GM18867 (cell line): Measurements from ENCODE around the gene KRT77.
"Not testable (repeated sequence)": the region's sequence is repeated elsewhere in the genome, so short reads cannot be mapped to it uniquely, and the experiment has no call there.

ENCODE experiments used
- ATAC-seq: cut with Tn5 transposase; IDR thresholded peaks from one replicate; pipeline ENCODE4 v1.9.1; 2021; ENCODE audit warnings: mild to moderate bottlenecking, moderate library complexity; ENCODE audit not compliant: unreplicated experiment

The KRT77 gene

GRCh38 chr12:52724384-52724783 lies 21.1 kb upstream of the KRT77 start:
- no peak for ATAC-seq

- ATAC-seq, result no peak
Measured at GRCh38 chr12:52722680-52723079, 19.4 kb upstream of the KRT77 start.

- ATAC-seq, result no peak
Measured at GRCh38 chr12:52721838-52722470, 18.6 kb upstream of the KRT77 start.

- no peak for ATAC-seq
Measured at GRCh38 chr12:52720365-52720886, 17.1 kb upstream of the KRT77 start.

GRCh38 chr12:52716061-52716460 lies 12.7 kb upstream of the KRT77 start:
- ATAC-seq, result no peak

GRCh38 chr12:52715416-52715815 lies 12.1 kb upstream of the KRT77 start:
- ATAC-seq, result no peak

GRCh38 chr12:52714887-52715281 lies 11.6 kb upstream of the KRT77 start:
- no peak for ATAC-seq

GRCh38 chr12:52713960-52714886 lies 10.9 kb upstream of the KRT77 start:
- ATAC-seq, result no peak

GRCh38 chr12:52712122-52712521 lies 8.8 kb upstream of the KRT77 start:
- ATAC-seq, result not testable (repeated sequence)

- ATAC-seq, result no peak
Measured at GRCh38 chr12:52710730-52711129, 7.4 kb upstream of the KRT77 start.

- ATAC-seq, result no peak
Measured at GRCh38 chr12:52708010-52708409, 4.7 kb upstream of the KRT77 start.

- ATAC-seq, result no peak
Measured at GRCh38 chr12:52704464-52704863, 1.1 kb upstream of the KRT77 start.

- no peak for ATAC-seq
Measured at GRCh38 chr12:52703878-52704277, 554 bp upstream of the KRT77 start.

- ATAC-seq, result no peak
Measured at GRCh38 chr12:52702338-52702737, 986 bp downstream of the KRT77 start.

GRCh38 chr12:52701281-52701680 lies 2.0 kb downstream of the KRT77 start:
- ATAC-seq, result no peak

- ATAC-seq, result no peak
Measured at GRCh38 chr12:52699960-52700359, 3.4 kb downstream of the KRT77 start.

GRCh38 chr12:52699373-52699772 lies 4.0 kb downstream of the KRT77 start:
- ATAC-seq, result no peak

- ATAC-seq, result no peak
Measured at GRCh38 chr12:52698651-52699340, 4.5 kb downstream of the KRT77 start.

GRCh38 chr12:52697058-52697582 lies 6.2 kb downstream of the KRT77 start:
- no peak for ATAC-seq

- no peak for ATAC-seq
Measured at GRCh38 chr12:52696588-52696987, 6.7 kb downstream of the KRT77 start.

- no peak for ATAC-seq
Measured at GRCh38 chr12:52695039-52695438, 8.3 kb downstream of the KRT77 start.
